ENCODE data around the gene PLK5. TPM values are rescaled to one million over a fixed set of nuclear protein-coding genes. Genes with fewer than 3 reads are reported as not detected.

PLK5 gene
- polyA plus RNA-seq, 1 donor from 2014 or later, result 3.6 TPM

- no peaks in the 10 kb centered on the region for H3K79me2 ChIP-seq (replicated peaks; ENCODE audit: insufficient read depth, low read length)
- H4K20me1 ChIP-seq (ENCODE audit: insufficient read depth), result no peaks in the 10 kb centered on the region
- H3K4me2 ChIP-seq (ENCODE audit: low read length), result no peak overlapping the region
- H3K27me3 ChIP-seq (ENCODE audit: insufficient read depth, low read depth, low read length), result no peaks in the 10 kb centered on the region
- no peak overlapping the region for H3K4me3 ChIP-seq (ENCODE audit: low read length)
- no peaks in the 10 kb centered on the region for H3F3A ChIP-seq (ENCODE audit: insufficient read depth, low read length, poor library complexity, severe bottlenecking)
- peaks cover 2% of the 10 kb centered on the region for H3K36me3 ChIP-seq (ENCODE audit: insufficient read depth, low read length)
- H3K27ac ChIP-seq (ENCODE audit: low read length), result no peak overlapping the region
- no peaks in the 10 kb centered on the region for H3K9me2 ChIP-seq (ENCODE audit: insufficient read depth, low read length)
- TF ChIP-seq REST (IDR thresholded peaks at IDR 0.05; ENCODE audit: borderline replicate concordance) (no peak), CTCF (IDR thresholded peaks at IDR 0.05; ENCODE audit: poor library complexity, severe bottlenecking) (no peak), POLR2AphosphoS5 (IDR thresholded peaks at IDR 0.05) (no peak), EZH2 (IDR thresholded peaks at IDR 0.05; ENCODE audit: borderline replicate concordance, insufficient read depth, low read length, poor library complexity, severe bottlenecking) (no peak), EP300 (conservative IDR thresholded peaks at IDR 0.05; ENCODE audit: poor library complexity, severe bottlenecking) (no peak), MXI1 (conservative IDR thresholded peaks at IDR 0.05; ENCODE audit: poor library complexity, severe bottlenecking) (no peak), SMC3 (conservative IDR thresholded peaks at IDR 0.05; ENCODE audit: poor library complexity) (no peak), RAD21 (conservative IDR thresholded peaks at IDR 0.05) (no peak), TAF1 (IDR thresholded peaks at IDR 0.05; ENCODE audit: low read depth) (no peak)
- no peak overlapping the region for H2AFZ ChIP-seq (ENCODE audit: low read depth, low read length)
- no peak overlapping the region for H3K9ac ChIP-seq (ENCODE audit: low read length)
- H3K9me3 ChIP-seq (ENCODE audit: low read length), result no peaks in the 10 kb centered on the region
These were observed 51.7 kb downstream of the PLK5 start for GRCh38 chr19:1575323-1576241.

DNA sequence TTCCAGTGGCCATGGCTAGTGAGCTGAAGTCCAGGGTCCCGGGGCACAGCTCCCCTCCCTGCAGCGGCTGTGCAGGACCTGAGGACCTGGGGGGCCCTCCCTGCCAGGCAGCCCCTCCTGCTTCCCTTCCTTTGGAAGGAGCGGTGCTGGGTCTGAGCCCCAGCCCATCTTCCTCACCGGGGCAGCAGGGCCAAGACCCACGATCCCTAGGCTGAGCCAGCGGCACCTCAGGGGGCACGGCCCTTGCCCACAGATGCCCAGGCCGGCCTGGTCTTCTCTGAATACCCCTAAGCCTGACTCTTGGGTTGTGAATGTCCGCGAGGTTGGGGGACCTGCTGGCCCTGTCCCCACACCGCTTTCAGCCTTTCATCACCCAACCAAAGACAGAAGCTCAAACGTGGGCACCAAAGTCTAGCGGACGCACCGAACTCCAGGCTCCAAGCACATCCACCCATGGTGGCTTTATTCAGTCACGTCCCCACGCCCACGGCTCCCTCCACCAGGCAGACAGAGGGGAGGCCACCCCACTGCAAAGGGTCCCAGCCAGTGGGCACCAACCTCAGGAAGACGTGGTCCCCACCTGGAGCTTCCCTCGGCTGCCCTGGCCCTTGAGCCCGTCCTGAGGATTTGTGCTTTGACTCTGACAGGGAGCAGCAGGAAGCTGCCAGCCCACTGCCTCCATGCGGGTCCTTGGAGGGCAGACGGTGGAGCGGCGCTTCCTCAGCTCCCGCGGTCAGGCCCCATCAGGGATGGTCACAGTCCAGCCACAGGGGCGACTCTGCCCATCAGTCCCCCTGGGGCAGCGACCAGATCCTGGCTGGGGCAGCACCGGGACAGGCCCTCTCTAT is 52.6 kb downstream of the PLK5 start:
- TF ChIP-seq CTCF (IDR thresholded peaks at IDR 0.05; ENCODE audit: poor library complexity, severe bottlenecking), result no peak
- TF ChIP-seq SMC3 (conservative IDR thresholded peaks at IDR 0.05; ENCODE audit: poor library complexity), result no peak
- TF ChIP-seq REST (IDR thresholded peaks at IDR 0.05; ENCODE audit: borderline replicate concordance), result no peak
- TF ChIP-seq EP300 (conservative IDR thresholded peaks at IDR 0.05; ENCODE audit: poor library complexity, severe bottlenecking), result no peak
- TF ChIP-seq POLR2AphosphoS5 (IDR thresholded peaks at IDR 0.05), result no peak
- TF ChIP-seq RAD21 (conservative IDR thresholded peaks at IDR 0.05), result no peak
- Histone ChIP-seq H3K9me2 (ENCODE audit: insufficient read depth, low read length) (no peaks in the 10 kb centered on the region), H3K36me3 (ENCODE audit: insufficient read depth, low read length) (peaks cover 7% of the 10 kb centered on the region), H3K9ac (ENCODE audit: low read length) (no peak overlapping the region), H3K79me2 (replicated peaks; ENCODE audit: insufficient read depth, low read length) (no peaks in the 10 kb centered on the region), H2AFZ (ENCODE audit: low read depth, low read length) (no peak overlapping the region), H3K27ac (ENCODE audit: low read length) (no peak overlapping the region), H3K4me2 (ENCODE audit: low read length) (no peak overlapping the region), H3K27me3 (ENCODE audit: insufficient read depth, low read depth, low read length) (no peaks in the 10 kb centered on the region), H3F3A (ENCODE audit: insufficient read depth, low read length, poor library complexity, severe bottlenecking) (no peaks in the 10 kb centered on the region), H4K20me1 (ENCODE audit: insufficient read depth) (no peaks in the 10 kb centered on the region), H3K4me3 (ENCODE audit: low read length) (no peak overlapping the region), H3K9me3 (ENCODE audit: low read length) (no peaks in the 10 kb centered on the region)
